Measurements from ENCODE around the gene LIN9. TPM values are rescaled to one million over a fixed set of nuclear protein-coding genes. Genes with fewer than 3 reads are reported as not detected.

LIN9 gene
- total and polyA plus RNA-seq, 2 of the 13 experiments (the other 11 are each of a cell fraction or from before 2014, with no cell fraction given), result 3.0 to 10.0 TPM

DNA sequence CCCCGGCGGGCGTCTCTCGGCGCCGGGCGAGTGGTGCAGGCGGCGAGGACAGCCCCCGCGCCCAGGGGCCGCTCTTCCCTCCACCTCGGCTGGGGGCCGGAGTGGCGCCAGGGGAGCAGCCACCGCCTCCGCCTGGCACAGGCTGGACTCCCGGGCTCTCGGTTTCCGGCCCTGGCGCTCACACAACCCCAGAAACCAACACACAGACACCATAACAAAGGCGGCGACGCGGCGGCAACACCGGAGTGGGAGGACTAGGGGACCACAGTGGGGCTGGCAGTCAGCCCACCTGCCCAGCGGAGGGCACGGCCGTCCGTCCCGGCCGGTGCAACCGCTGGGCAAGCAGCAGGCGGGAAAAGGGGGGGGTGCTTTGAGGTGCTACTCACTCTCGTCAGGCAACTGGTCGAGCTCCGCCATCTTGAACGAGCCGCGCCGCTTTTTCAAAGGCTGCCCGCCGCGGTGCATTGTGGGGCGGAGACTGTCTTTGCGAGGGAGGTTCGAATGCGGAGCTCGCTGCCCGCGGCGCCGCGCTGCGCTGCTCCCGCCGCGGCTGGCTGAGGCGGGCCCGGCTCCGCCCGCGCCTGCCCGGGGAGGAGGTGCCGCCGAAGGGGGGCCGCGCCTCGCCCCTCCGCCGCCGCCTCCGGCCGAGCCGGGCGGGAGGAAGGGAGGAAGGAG, at the start of gene LIN9 (continued):
- peak; percentile 97 for TF ChIP-seq ZNF468 (CRISPR knock-in tag; IDR thresholded peaks at IDR 0.05)
- no peak for TF ChIP-seq CBX5 (CRISPR knock-in tag; IDR thresholded peaks at IDR 0.05; ENCODE audit: borderline replicate concordance)
- TF ChIP-seq ZNF652 (CRISPR knock-in tag; IDR thresholded peaks at IDR 0.05; ENCODE audit: borderline replicate concordance, low read depth), result no peak
- TF ChIP-seq HNRNPK (IDR thresholded peaks at IDR 0.05; ENCODE audit: low read depth, low read length, poor library complexity, severe bottlenecking), result peak; percentile 40
- no peak for TF ChIP-seq CENPX (CRISPR knock-in tag; IDR thresholded peaks at IDR 0.05)
- TF ChIP-seq ZNF776 (CRISPR knock-in tag; IDR thresholded peaks at IDR 0.05), result peak; percentile 26; the same call in 1 of the 2 replicates
- TF ChIP-seq ZNF24 (IDR thresholded peaks at IDR 0.05), result no peak
- TF ChIP-seq FOXA3 (CRISPR knock-in tag; IDR thresholded peaks at IDR 0.05), result no peak
- TF ChIP-seq, protein P1, sequence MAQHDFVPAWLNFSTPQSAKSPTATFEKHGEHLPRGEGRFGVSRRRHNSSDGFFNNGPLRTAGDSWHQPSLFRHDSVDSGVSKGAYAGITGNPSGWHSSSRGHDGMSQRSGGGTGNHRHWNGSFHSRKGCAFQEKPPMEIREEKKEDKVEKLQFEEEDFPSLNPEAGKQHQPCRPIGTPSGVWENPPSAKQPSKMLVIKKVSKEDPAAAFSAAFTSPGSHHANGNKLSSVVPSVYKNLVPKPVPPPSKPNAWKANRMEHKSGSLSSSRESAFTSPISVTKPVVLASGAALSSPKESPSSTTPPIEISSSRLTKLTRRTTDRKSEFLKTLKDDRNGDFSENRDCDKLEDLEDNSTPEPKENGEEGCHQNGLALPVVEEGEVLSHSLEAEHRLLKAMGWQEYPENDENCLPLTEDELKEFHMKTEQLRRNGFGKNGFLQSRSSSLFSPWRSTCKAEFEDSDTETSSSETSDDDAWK (CRISPR knock-in tag; IDR thresholded peaks at IDR 0.05), result no peak
- no peak for TF ChIP-seq ZNF557 (CRISPR knock-in tag; IDR thresholded peaks at IDR 0.05)
- no peak for TF ChIP-seq ZNF83 (CRISPR knock-in tag; IDR thresholded peaks at IDR 0.05; ENCODE audit: borderline replicate concordance)
- TF ChIP-seq ZNF878 (CRISPR knock-in tag; IDR thresholded peaks at IDR 0.05), result peak; percentile 99
- no peak for TF ChIP-seq ZNF773 (CRISPR knock-in tag; IDR thresholded peaks at IDR 0.05; ENCODE audit: borderline replicate concordance)
- peak; percentile 96 for TF ChIP-seq REXO4 (CRISPR knock-in tag; IDR thresholded peaks at IDR 0.05; ENCODE audit: borderline replicate concordance)
- no peak for TF ChIP-seq NR3C1 (CRISPR knock-in tag; IDR thresholded peaks at IDR 0.05)
- TF ChIP-seq, protein P2, sequence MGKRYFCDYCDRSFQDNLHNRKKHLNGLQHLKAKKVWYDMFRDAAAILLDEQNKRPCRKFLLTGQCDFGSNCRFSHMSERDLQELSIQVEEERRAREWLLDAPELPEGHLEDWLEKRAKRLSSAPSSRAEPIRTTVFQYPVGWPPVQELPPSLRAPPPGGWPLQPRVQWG (CRISPR knock-in tag; IDR thresholded peaks at IDR 0.05; ENCODE audit: borderline replicate concordance, low read depth), result no peak
- TF ChIP-seq SRSF4 (IDR thresholded peaks at IDR 0.05; ENCODE audit: low read depth, low read length, poor library complexity, severe bottlenecking), result no peak
- TF ChIP-seq, protein P3, sequence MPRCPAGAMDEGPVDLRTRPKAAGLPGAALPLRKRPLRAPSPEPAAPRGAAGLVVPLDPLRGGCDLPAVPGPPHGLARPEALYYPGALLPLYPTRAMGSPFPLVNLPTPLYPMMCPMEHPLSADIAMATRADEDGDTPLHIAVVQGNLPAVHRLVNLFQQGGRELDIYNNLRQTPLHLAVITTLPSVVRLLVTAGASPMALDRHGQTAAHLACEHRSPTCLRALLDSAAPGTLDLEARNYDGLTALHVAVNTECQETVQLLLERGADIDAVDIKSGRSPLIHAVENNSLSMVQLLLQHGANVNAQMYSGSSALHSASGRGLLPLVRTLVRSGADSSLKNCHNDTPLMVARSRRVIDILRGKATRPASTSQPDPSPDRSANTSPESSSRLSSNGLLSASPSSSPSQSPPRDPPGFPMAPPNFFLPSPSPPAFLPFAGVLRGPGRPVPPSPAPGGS (CRISPR knock-in tag; IDR thresholded peaks at IDR 0.05), result no peak
- no peak; the same call in 1 of the 2 replicates for TF ChIP-seq ZNF256 (CRISPR knock-in tag; conservative IDR thresholded peaks at IDR 0.05)
- TF ChIP-seq ASH2L (IDR thresholded peaks at IDR 0.05; ENCODE audit: insufficient read length, low read depth, low read length), result peak; percentile 86
- TF ChIP-seq GATA4 (IDR thresholded peaks at IDR 0.05; ENCODE audit: borderline replicate concordance, low read depth), result no peak
- no peak for TF ChIP-seq ZNF326 (CRISPR knock-in tag; IDR thresholded peaks at IDR 0.05; ENCODE audit: borderline replicate concordance)
- no peak for TF ChIP-seq ZNF766 (CRISPR knock-in tag; IDR thresholded peaks at IDR 0.05; ENCODE audit: borderline replicate concordance)
- TF ChIP-seq, protein P4, sequence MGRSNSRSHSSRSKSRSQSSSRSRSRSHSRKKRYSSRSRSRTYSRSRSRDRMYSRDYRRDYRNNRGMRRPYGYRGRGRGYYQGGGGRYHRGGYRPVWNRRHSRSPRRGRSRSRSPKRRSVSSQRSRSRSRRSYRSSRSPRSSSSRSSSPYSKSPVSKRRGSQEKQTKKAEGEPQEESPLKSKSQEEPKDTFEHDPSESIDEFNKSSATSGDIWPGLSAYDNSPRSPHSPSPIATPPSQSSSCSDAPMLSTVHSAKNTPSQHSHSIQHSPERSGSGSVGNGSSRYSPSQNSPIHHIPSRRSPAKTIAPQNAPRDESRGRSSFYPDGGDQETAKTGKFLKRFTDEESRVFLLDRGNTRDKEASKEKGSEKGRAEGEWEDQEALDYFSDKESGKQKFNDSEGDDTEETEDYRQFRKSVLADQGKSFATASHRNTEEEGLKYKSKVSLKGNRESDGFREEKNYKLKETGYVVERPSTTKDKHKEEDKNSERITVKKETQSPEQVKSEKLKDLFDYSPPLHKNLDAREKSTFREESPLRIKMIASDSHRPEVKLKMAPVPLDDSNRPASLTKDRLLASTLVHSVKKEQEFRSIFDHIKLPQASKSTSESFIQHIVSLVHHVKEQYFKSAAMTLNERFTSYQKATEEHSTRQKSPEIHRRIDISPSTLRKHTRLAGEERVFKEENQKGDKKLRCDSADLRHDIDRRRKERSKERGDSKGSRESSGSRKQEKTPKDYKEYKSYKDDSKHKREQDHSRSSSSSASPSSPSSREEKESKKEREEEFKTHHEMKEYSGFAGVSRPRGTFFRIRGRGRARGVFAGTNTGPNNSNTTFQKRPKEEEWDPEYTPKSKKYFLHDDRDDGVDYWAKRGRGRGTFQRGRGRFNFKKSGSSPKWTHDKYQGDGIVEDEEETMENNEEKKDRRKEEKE (IDR thresholded peaks at IDR 0.05), result no peak
